Activated naive CD4-positive, alpha-beta T cell treated with anti-CD3 and anti-CD28 coated beads, Interleukin-2, amount 50 U/mL, for 16 hours (primary cell): ENCODE data around the gene LSM12.

Source experiments
- DNase-seq: peaks from one replicate; pipeline ENCODE4 v3.0.0-alpha.2; 2020

LSM12 gene

DNA sequence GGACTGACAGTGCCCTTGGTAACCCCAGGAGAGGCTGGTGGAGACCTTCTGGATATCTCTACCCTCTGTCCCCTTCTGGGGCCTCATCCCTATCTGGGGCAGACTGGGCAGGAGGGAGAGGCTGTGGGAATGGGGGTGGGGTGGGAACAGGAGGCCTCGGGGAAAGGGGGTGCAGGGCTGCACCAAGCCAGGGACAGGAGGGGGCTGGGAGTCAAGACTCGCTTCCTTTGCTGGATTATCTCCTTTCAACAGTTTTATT, 28.8 kb upstream of the LSM12 start:
- no peak for DNase-seq

DNA sequence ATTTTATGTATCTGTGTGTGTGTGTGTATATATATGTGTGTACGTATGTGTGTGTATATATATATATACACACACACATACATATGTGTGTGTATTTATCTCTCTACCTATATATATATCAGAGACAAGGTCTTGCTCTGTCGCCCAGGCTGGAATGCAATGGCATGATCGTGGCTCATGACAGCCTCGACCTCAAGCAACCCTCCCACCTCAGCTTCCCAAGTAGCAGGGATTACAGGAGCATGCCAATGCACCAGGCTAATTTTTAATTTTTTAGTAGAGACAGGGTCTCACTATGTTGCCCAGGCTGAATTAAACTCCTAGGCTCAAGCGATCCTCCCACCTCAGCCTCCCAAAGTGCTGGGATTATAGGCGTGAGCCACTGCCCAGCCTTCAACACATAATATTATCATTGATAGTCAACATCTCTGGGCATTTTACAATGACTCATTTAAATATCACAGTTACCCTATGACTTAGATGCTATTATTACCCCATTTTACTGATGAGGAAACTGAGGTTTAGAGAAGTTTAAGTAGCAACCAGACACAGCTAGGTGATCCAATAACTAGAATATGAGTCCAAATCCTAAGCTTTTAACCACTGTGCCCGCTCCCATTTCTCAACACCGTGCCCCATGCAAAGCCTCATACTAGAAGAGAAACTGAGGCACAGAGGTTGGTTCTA, 28.4 kb upstream of the LSM12 start:
- DNase-seq = no peak

DNA sequence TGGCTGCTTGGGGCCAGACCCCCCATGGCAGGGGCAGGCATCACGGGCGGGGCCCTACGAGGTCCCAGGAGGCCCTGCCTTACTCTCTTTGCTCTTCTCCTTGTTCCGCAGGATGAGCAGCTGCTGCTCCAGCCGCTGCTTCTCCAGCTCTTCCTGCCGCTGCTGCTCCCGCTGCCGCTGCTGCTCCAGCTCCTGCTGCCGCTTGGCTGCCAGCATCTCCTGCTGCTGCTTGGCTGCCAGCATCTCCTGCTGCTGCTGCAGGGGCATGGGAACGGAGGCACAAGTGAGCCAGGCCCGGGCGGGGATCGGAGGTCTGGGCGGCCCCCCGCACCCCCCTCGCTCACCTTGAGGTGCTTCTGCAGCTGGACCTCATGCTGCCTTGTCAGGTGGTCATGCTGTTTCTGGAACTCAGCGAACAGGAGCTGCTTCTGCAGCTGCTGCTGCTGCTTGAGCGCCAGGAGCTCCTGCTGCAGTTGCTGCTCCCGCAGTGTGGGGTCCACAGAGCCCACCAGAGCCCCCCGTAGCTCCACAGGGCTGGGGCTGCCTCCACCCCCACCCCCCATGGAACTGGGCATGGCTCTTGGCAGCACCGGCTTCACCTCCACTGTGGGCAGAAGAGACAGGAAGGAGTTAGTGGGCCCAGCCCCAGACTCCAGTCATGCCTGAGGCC, 26.9 kb upstream of the LSM12 start:
- no peak for DNase-seq

DNA sequence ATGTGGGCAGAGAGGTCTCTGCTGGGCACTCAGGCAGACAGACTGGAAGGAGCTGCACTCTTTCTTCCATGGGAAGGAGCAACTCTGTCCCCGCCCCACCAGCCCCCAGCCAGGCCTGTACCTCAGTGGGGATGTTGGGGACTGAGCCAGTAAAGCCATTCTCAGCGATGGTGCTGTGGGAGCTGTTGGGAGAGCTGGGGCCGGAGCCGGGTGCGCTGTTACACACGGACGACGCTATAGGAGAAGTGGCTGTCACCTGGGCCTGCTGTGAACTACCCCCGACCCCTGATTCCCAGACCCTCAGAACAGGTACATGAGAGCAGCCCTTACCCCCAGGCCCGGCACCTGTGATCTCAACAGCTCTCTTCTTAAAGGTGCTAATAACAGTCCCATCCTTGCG, 25.6 kb upstream of the LSM12 start:
- DNase-seq = no peak

DNA sequence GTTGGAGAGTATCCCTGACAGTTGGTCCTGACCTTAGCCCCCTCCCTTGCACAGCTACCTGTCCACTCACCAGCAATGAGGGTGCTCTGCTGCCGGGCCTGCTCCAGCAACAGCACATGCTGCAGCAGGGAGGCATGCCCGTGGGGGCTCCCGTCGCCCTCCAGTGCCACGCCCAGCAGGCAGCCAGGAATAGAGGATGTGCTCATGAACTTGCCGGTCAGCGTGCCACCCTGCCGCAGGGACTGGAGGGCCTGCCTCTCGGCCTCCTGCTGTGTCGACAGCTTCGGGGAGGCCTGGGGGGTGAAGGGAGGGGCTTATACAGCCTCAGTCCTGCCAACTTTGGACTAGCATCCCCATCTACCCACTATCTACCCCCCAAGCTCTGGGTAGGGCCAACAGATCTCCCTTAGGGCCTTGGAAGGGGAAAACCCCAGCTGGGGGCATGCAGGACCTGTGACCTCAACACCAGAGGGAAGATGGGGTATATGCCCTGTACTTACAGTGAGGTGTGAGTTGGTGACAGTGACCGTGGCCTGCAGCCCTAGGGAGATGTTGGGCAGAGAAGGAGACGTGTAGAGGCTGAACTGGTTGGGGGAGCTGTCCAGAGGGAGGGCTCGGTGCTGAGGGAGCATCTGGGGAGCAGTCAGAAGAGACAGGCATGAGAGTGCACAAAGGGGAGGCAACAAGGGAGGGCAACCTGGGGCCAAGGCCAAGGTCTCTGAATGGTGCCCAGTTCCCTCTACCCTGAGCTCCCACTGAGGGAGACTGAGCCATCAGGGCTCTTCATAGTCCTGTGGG, 24.9 kb upstream of the LSM12 start:
- no peak for DNase-seq

DNA sequence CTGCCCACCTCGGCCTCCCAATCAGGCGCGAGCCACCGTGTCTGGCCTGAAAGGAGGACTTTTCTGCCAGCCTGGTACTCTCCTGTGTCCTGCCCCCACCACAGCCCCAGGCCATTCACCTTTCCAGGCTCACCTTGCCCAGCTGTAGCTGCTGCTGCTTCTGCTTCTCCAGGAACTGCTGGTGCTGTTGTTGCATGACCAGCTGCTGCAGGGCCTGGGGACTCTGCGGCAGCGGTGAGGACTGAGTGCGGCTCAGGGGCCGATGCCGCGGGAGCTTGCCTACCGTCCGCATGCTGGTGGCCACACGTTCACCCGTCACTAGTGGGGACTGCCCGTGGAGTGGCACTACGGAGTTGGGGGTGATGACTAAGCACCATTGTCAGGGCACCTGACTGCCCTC, 21.8 kb upstream of the LSM12 start:
- DNase-seq = no peak

DNA sequence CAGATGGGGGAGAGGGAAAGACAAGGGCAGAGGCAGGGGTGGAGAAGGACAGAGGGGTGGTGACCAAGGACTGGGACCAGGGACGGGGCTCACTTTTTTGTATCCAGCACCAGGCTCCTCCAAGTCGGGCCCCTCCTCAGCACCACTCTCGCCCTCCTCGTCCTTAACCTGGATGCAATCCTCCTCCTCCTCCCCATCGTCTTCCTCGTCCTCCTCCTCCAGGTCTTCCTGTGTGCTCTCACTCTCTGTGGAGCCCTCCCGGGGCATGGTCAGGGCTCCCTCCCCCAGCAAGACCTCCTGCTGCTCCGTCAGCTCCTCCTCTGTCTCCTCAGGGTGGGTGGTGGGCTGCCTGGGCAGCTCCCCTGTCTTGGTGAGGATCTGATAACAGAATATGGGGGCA, 20.8 kb upstream of the LSM12 start:
- DNase-seq = no peak

DNA sequence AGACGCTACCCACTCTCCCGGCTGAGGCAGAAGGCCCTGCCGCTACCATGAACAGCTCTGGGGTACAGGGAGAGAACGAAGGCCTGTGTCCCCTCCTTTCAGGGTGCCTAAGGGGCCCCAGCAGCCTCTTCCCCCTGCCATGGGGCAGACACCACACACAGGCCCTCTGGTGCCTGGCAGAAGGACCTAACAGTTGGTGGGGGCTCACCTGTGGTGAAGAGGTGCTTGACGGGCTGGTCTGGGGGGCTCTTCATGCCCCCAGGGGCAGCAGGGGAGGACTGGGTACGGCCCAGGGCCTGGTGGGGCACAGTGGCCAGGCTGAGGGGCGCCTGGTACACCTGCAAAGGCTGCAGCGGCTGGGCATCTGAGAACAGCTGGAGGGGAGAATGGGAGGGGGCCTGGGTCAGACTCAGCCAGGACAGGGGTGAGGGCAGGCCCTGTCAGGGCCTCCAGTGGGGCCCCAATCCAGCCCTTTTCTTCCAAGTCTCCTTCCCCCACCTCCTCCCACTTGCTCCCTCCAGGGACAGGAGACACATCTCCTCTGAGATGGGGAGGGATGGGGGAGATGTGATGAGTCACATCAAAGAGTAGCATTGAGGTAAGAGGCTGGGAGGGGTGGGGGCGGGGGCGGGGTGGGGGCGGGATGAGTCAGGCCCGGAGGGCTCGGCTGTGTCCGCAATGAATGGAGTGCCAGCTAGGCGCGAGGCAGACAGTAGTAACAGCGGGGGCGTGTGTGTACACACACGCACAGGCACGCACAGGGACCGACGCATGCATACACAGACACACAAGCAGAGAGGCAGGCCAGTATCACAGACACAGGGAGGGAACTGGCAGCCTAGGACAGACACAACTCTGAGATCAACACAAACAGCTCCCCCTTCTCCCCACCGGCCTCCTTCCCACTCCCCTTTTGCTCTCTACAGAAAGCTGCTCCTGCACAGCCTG, 20.2 kb upstream of the LSM12 start:
- DNase-seq = peak; percentile 74

DNA sequence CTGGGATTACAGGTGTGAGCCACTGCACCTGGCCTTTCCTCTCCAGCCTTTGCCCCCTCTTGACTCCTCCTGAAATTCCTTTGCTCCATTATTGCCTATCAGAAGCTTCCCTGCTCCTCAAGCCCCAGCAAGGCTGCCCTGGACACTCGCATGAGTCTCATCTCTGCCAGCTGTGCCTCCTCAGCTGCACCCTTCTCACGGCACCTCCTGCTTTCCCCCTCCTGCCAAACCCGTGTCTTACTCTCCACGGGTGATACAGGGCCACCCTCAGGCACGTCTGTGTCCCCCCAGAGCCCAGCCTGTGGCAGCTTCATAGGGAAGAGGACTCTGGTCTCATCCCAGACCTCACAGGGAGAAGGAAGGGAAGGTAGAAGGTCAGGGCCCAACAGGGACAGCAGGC, 19.4 kb upstream of the LSM12 start:
- DNase-seq = no peak

DNA sequence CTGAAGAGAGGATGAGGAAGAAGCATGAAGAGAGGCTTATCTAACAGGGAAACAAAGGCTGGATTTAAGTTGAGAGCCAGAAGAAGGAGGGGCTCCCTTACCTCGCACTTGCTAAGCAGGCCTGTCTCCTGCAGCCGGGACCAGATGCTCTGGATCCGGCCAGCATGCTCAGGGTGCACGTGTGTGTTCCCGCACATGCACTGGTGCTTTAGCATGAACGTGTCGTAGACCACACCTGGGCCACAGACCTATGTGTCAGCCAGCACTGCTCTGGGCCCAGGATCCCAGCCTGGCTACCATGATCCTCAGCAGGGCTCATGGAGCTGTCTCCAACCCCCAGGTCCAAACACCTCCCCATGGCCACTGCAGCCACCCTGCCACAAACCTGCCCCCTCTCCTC, 18.4 kb upstream of the LSM12 start:
- DNase-seq = no peak

DNA sequence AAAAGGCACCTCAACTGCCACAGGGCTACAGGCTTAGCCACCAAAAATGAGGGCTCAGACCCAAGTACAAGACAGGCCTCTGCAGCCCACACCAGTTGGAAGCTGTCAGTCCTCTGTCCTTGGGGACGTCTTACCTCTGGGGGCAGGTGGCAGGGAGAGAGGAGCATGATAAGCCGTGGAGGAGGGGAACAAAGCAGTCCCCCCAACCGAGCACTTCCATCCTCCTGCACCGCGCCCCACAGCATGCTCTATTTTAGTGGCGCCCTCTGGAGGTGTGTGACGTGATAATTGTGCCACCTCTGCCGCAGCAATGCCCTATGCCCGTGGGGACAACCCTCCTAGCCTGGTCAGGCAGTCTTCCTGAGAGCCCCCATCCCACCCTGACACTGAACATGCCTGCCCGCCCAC, 17.7 kb upstream of the LSM12 start:
- peak; percentile 47 for DNase-seq

DNA sequence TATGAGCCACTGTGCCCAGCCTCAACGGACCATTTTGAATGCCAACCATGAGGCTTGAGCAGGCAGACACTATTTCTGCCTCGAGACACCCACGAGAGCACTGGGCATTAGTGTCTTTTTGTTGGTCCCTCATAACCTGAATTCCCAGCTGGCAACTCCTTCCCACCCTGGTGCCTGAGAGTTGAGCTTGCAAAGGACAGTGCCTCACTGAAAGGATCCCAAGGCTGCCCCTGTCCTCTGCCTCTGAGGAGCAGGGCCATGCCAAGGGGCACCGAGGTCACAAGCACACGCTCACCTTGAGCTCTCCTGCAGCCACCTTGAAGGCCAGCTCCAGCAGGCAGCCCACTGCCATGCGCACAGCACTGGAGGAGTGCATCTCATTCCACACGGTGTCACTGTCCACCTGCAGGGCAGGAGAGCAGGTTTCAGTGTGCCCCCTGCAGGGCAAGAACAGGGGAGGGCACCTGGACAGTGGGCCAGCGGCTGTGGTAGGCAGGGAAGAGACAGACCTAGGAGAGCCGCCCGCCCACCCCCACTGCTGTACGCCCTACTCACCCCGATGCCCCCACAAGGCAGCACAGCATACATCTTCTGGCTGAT, 16.9 kb upstream of the LSM12 start:
- no peak for DNase-seq

DNA sequence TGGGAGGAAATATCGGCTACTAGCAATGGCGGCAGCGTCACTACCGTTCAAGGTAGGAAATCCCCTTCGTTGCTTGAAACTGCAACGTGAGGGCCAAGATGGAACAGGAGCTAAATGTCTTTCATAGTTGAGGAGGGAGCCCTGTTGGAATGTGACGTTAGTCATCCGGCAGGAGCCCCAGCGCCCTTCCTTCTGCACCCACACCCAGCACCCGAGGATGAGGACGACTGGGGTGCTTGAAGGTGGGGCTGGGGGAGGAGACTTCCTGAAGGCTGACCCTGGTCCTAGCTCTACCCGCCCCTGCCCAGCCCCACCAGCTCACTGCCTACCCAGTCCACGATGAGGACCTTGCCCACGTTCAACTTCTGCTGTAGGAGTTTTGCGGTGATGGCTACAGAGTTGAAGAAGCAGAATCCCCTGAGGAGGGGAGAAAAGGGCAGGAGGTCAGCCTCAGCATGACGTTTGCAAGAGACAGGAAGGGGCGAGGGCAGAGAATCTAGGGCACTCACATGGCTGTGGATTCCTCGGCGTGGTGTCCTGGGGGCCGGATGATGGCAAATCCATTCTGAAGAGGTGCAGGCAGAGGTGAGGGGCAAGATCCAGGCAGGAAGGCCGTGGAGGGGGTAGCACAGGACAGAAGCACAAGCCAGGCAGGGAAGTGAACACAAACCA, 15.9 kb upstream of the LSM12 start:
- DNase-seq = no peak

DNA sequence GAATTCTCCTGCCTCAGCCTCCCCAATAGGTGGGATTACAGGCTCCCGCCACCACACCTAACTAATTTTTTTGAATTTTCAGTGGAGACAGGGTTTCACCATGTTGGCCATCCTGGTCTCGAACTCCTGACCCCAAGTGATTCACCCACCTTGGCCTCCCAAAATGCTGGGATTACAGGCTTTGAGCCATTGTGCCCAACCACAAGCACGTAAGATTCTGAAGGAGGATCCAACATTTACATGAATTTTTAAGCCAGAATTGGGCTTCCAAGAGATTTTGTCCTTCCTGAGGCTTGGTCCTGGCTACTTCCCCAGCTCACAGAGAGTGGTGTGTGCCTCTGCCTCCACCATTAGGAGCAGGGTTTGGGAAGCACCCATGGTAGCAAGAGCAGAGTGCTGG, 15.2 kb upstream of the LSM12 start:
- DNase-seq = no peak

DNA sequence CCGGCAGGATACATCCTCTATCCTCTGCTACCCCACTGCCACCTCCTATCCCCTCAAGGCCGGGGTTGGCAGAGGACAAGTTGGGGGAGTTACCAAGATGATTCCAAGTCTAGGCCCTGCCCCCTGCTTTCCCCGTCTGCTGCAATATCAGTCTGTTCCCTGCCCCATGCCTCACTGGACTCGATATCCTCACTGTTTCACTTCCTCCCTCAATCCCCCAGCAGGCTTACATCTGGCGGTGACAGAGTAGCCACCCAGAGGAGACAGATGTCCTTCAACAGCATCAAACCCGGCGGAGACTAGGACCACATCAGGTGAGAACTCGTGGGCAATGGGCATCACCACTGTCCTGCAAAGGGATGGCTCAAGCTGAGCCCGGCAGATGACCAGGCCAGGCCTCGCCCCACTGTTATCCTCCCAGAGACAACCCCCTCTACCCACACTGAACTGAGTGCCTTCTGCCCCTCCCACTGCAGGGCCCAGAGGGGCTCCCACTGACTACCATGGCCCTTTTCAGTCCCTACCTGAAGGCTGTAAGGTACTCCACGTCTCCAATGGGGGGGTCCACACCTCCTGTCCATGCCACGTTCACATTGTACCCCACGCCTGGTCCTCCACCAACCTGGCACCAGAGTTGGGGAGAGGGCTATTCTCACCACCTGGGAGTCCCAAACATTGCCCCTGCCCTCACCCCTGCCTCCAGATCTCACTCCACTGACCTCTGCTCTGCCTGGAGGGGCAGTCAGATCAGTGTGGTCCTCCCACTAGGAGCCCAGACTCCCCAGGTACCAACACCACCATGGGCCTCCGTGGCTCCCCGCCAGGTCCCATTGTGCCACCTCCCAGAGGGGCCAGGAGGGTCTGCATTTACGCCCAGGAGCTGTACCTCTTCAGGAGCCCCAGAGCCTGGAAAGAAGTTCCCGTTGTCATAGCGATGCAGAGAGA, 13.7 kb upstream of the LSM12 start:
- no peak for DNase-seq

DNA sequence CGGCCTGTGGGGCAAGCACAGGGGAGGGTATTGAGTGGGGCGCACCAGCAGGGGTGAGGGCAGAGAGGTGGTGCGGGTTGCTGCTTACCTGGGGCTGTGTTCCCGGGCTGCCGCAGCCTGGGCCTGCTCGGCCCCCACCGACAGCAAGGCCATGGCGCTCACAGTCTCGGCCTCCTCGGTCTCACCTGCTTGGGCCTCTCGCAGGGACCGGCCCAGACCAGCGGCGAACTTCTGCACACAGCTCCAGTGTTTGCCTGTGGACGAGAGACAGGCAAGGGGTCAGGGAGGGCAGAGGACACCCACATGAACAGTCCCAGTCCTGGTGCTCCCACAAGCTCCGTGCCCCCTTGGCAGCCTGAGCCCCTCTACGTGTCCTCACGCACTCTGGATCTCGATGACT, 11.9 kb upstream of the LSM12 start:
- DNase-seq = no peak

DNA sequence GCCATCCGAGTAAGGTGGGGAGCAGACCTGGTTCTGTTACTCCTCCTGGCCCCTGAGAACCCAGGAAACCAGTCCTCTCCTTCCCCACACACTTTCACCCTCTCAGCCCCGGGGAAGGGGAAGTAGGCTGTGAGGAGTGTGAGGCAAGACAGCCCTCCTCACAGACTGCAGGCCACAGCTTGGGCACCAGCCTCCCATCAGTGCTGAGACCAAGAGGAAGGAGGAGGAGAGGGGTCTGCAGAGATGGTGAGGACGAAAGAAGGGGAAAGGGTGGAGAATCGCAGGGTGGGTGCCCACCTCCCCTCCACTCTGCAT, 11.1 kb upstream of the LSM12 start:
- no peak for DNase-seq

DNA sequence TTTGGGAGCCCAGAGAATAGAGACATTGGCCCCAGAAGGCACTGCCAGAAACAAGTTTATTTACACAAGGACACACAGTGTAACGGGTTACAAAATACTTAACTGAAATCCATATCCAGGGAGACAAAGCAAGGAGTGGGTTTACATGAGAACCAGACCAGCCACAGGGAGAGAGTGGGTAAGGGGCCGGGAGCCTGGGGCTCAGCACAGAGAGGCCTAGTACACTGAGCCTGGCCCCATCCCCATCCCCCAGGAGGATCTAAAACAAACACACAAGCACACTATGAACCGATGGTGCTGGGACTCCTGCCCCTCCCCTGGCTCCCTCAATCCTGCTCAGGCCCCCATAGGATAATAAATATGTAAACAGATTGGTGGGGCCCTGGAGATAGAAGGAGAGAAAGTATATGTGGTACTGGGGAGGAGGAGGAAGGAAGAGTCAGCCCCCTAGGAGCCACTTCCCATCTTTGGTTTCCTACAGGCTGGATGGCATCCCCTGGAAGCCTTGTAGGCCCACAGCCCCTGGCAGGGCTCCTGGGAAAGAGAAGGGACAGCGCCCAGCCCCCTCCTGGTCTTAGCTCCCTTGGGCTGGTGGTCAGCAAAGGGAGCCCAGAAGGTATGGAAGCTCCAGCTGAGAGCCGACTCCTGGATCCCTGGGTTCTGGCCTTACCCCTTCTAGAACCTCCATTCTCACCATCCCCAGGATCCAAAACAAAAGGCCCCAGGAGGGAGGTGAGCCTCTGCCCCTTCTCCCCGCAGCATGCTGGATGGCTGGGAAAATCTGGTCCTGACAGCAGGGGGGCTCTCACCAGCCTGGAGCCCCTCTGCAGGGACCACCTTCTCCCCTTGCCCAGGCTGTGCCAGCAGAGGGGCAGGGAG, 10.5 kb upstream of the LSM12 start:
- no peak for DNase-seq

DNA sequence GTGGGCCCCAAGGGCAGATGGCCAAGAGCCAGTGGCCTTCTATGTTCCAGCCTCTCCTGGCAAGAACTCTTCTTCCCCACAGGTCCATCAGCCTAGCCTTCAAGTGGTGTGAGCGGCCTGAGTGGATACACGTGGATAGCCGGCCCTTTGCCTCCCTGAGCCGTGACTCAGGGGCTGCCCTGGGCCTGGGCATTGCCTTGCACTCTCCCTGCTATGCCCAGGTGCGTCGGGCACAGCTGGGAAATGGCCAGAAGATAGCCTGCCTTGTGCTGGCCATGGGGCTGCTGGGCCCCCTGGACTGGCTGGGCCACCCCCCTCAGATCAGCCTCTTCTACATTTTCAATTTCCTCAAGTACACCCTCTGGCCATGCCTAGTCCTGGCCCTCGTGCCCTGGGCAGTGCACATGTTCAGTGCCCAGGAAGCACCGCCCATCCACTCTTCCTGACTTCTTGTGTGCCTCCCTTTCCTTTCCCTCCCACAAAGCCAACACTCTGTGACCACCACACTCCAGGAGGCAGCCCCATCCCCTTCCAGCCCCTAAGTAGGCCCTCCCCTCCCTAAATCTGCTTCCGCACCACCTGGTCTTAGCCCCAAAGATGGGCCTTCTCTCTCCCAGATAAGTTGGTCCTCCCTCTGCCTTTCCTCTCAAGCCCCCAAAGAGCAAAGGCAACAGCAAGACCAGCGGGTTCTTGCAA, 9.3 kb upstream of the LSM12 start:
- DNase-seq = no peak

DNA sequence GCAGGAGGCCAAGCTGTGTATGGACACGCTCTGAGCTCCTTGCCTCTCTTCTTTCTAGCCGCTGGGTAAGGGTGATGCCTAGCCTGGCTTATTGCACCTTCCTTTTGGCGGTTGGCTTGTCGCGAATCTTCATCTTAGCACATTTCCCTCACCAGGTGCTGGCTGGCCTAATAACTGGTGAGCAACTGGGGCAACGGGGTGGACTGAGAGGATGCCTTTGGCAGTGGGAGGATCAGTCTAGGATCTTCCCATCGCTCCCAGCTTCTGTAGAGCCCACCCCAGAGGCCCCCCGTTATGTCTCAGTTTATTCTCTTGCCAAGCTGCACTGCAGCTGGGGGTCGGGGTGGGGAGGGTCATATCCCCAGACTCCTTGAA, 8.4 kb upstream of the LSM12 start:
- DNase-seq = no peak
